GM19240 (cell line): Measurements from ENCODE around the gene SETBP1.

Source experiments
- DNase-seq: peaks from one replicate; pipeline ENCODE4 v3.0.0; 2011; ENCODE audit warnings: low spot score; ENCODE audit not compliant: insufficient read length

The SETBP1 gene

GRCh38 chr18:44815108-44815507, 134.4 kb downstream of the SETBP1 start:
- no peak for DNase-seq

- no peak for DNase-seq
Measured at GRCh38 chr18:44816050-44816449, 135.4 kb downstream of the SETBP1 start.

- no peak for DNase-seq
Measured at GRCh38 chr18:44816477-44816876, 135.8 kb downstream of the SETBP1 start.

GRCh38 chr18:44817831-44818473, 137.3 kb downstream of the SETBP1 start:
- no peak for DNase-seq

- DNase-seq: no peak
Measured at GRCh38 chr18:44818668-44819403, 138.1 kb downstream of the SETBP1 start.

- DNase-seq: no peak
Measured at GRCh38 chr18:44819944-44820510, 139.3 kb downstream of the SETBP1 start.

GRCh38 chr18:44821924-44822323, 141.2 kb downstream of the SETBP1 start:
- no peak for DNase-seq

- DNase-seq: no peak
Measured at GRCh38 chr18:44823286-44823685, 142.6 kb downstream of the SETBP1 start.

- no peak for DNase-seq
Measured at GRCh38 chr18:44823782-44824181, 143.1 kb downstream of the SETBP1 start.

GRCh38 chr18:44824884-44825283, 144.2 kb downstream of the SETBP1 start:
- no peak for DNase-seq

GRCh38 chr18:44826418-44827259, 146.0 kb downstream of the SETBP1 start:
- DNase-seq: no peak

GRCh38 chr18:44828080-44828479, 147.4 kb downstream of the SETBP1 start:
- no peak for DNase-seq

GRCh38 chr18:44830581-44830980, 149.9 kb downstream of the SETBP1 start:
- DNase-seq: no peak

- no peak for DNase-seq
Measured at GRCh38 chr18:44833786-44834185, 153.1 kb downstream of the SETBP1 start.

GRCh38 chr18:44834867-44835469, 154.3 kb downstream of the SETBP1 start:
- no peak for DNase-seq

GRCh38 chr18:44835703-44836102, 155.0 kb downstream of the SETBP1 start:
- no peak for DNase-seq

- no peak for DNase-seq
Measured at GRCh38 chr18:44836263-44836662, 155.6 kb downstream of the SETBP1 start.

GRCh38 chr18:44837482-44838180, 156.9 kb downstream of the SETBP1 start:
- DNase-seq: no peak

GRCh38 chr18:44838971-44839666, 158.4 kb downstream of the SETBP1 start:
- DNase-seq: peak; percentile 82
